ENCODE measurements around the gene METTL18. TPM values are rescaled to one million over a fixed set of nuclear protein-coding genes. Genes with fewer than 3 reads are reported as not detected.

Gene METTL18
- 1 to 10 TPM; 5.7 to 7.5 TPM for total RNA-seq

GRCh38 chr1:169794530-169795416, at the start of gene METTL18:
TSS of gene METTL18 (minus strand) at chr1:169794907. CDS start at chr1:169793695, 1,212 bp downstream.
- Histone ChIP-seq H3K36me3 (no peaks in the 10 kb centered on the region), H3K4me3 (peak within 1 kb of the TSS; percentile 61 to 67), H3K4me1 (replicated peaks) (no peaks in the 10 kb centered on the region), H3K9me3 (no peaks in the 10 kb centered on the region), H3K27ac (peak within 1 kb of the TSS; percentile 86 to 91), H3K27me3 (replicated peaks; ENCODE audit: insufficient read depth) (no peaks in the 10 kb centered on the region)
- peak; percentile 93 for DNase-seq (ENCODE audit: low spot score)
- WGBS, result under 1% methylated on average over 48 of the region's 48 CpGs
- intact Hi-C loops (cut with DNase I), result no loop called here
- no peak for TF ChIP-seq POLR2A (IDR thresholded peaks at IDR 0.05)
- TF ChIP-seq POLR2AphosphoS5 (IDR thresholded peaks at IDR 0.05), result peak; percentile 95
- peak in 2 of 4 experiments; percentile 22 to 35 for TF ChIP-seq CTCF (IDR thresholded peaks at IDR 0.05)

GRCh38 chr1:169838942-169839341, 44.2 kb upstream of the METTL18 start:
- Histone ChIP-seq H3K27ac (no peak overlapping the region), H3K9me3 (no peaks in the 10 kb centered on the region), H3K27me3 (replicated peaks; ENCODE audit: insufficient read depth) (no peaks in the 10 kb centered on the region), H3K36me3 (no peaks in the 10 kb centered on the region), H3K4me3 (no peak overlapping the region), H3K4me1 (replicated peaks) (no peaks in the 10 kb centered on the region)
- WGBS, result 73% methylated on average over 4 of the region's 4 CpGs
- DNase-seq (ENCODE audit: low spot score), result no peak
- TF ChIP-seq CTCF (IDR thresholded peaks at IDR 0.05), result no peak
- TF ChIP-seq POLR2AphosphoS5 (IDR thresholded peaks at IDR 0.05), result no peak
- TF ChIP-seq POLR2A (IDR thresholded peaks at IDR 0.05), result no peak
- intact Hi-C loops (cut with DNase I), result no loop called here

- 100% methylated on average over 1 of the region's 1 CpG for whole genome bisulfite sequencing
- Histone ChIP-seq H3K4me1 (replicated peaks) (no peaks in the 10 kb centered on the region), H3K36me3 (no peaks in the 10 kb centered on the region), H3K27me3 (replicated peaks; ENCODE audit: insufficient read depth) (no peaks in the 10 kb centered on the region), H3K27ac (no peak overlapping the region), H3K9me3 (no peaks in the 10 kb centered on the region), H3K4me3 (no peak overlapping the region)
- intact Hi-C loops (cut with DNase I), result no loop called here
- TF ChIP-seq CTCF (IDR thresholded peaks at IDR 0.05) (no peak), POLR2AphosphoS5 (IDR thresholded peaks at IDR 0.05) (no peak), POLR2A (IDR thresholded peaks at IDR 0.05) (no peak)
- DNase-seq (ENCODE audit: low spot score), result no peak
Measured at GRCh38 chr1:169836198-169836597, 41.5 kb upstream of the METTL18 start.

- Histone ChIP-seq H3K36me3 (no peaks in the 10 kb centered on the region), H3K4me1 (replicated peaks) (no peaks in the 10 kb centered on the region), H3K4me3 (no peak overlapping the region), H3K27me3 (replicated peaks; ENCODE audit: insufficient read depth) (no peaks in the 10 kb centered on the region), H3K9me3 (no peaks in the 10 kb centered on the region), H3K27ac (no peak overlapping the region)
- 53% methylated on average over 1 of the region's 1 CpG for WGBS
- TF ChIP-seq POLR2A (IDR thresholded peaks at IDR 0.05), result no peak
- no peak for TF ChIP-seq CTCF (IDR thresholded peaks at IDR 0.05)
- TF ChIP-seq POLR2AphosphoS5 (IDR thresholded peaks at IDR 0.05), result no peak
- DNase-seq (ENCODE audit: low spot score), result no peak
- intact Hi-C loops (cut with DNase I), result no loop called here
Measured at GRCh38 chr1:169835647-169836046, 40.9 kb upstream of the METTL18 start.

- Histone ChIP-seq H3K4me3 (no peak overlapping the region), H3K36me3 (no peaks in the 10 kb centered on the region), H3K4me1 (replicated peaks) (no peaks in the 10 kb centered on the region), H3K9me3 (no peaks in the 10 kb centered on the region), H3K27me3 (replicated peaks; ENCODE audit: insufficient read depth) (no peaks in the 10 kb centered on the region), H3K27ac (no peak overlapping the region)
- TF ChIP-seq POLR2AphosphoS5 (IDR thresholded peaks at IDR 0.05) (no peak), POLR2A (IDR thresholded peaks at IDR 0.05) (no peak), CTCF (IDR thresholded peaks at IDR 0.05) (no peak)
- no peak for DNase-seq (ENCODE audit: low spot score)
- WGBS, result 96% methylated on average over 1 of the region's 1 CpG
- intact Hi-C loops (cut with DNase I), result no loop called here
Measured at GRCh38 chr1:169834869-169835268, 40.2 kb upstream of the METTL18 start.

Data from prostate gland (tissue), 2 donors.